GM13976 (cell line): ENCODE results near the gene PLEKHA8.
A peak's percentile ranks its signal among the peaks of the same experiment; 100 is the strongest.

Experiments
- DNase-seq: peaks from one replicate; pipeline ENCODE4 v3.0.0; 2012; ENCODE audit warnings: low spot score
- CTCF ChIP-seq: IDR thresholded peaks from 2 replicates; pipeline ENCODE4 v1.5.1; 2012; ENCODE audit warnings: borderline replicate concordance, mild to moderate bottlenecking; ENCODE audit not compliant: insufficient read depth; ENCODE audit errors: extremely low read depth, missing control alignments, control extremely low read depth
- in situ Hi-C: fragments of 300-500 bp; cut with MboI; formaldehyde crosslinking; loops from one replicate; pipeline ENCODE4 v1.12.0; 2022; ENCODE audit warnings: low sequenced_read_pairs, mixed read lengths, inconsistent platforms; ENCODE audit not compliant: unreplicated experiment

Gene PLEKHA8

GRCh38 chr7:30019387-30019786 lies 8.8 kb upstream of the PLEKHA8 start:
- no peak for DNase-seq
- in situ Hi-C loops, result no loop called here
- TF ChIP-seq CTCF, result no peak

- in situ Hi-C loops, result no loop called here
- TF ChIP-seq CTCF, result no peak
- DNase-seq, result no peak
These were observed 8.3 kb upstream of the PLEKHA8 start for GRCh38 chr7:30019960-30020359.

- no peak for TF ChIP-seq CTCF
- DNase-seq, result no peak
- in situ Hi-C loops, result no loop called here
These were observed 7.7 kb upstream of the PLEKHA8 start for GRCh38 chr7:30020535-30020934.

- TF ChIP-seq CTCF, result no peak
- in situ Hi-C loops, result no loop called here
- DNase-seq, result no peak
These were observed 5.2 kb upstream of the PLEKHA8 start for GRCh38 chr7:30022991-30023390.

GRCh38 chr7:30023524-30023923 lies 4.7 kb upstream of the PLEKHA8 start:
- DNase-seq, result no peak
- TF ChIP-seq CTCF, result no peak
- in situ Hi-C loops, result no loop called here

- in situ Hi-C loops, result no loop called here
- peak; percentile 88 for DNase-seq
- TF ChIP-seq CTCF, result no peak
These were observed 1.8 kb upstream of the PLEKHA8 start, which contains the start of gene FKBP14 for GRCh38 chr7:30026229-30027064. Gene FKBP14, minus strand, starts transcription at chr7:30026702. Its CDS starts 194 bp downstream, at chr7:30026508.

GRCh38 chr7:30027065-30027456 lies 1.2 kb upstream of the PLEKHA8 start:
- DNase-seq, result peak; percentile 51
- no peak for TF ChIP-seq CTCF
- in situ Hi-C loops, result no loop called here
